Right lobe of liver (tissue), 6 donors: ENCODE measurements around the gene KCMF1. TPM values are rescaled to one million over a fixed set of nuclear protein-coding genes. Genes with fewer than 3 reads are reported as not detected.

Experiments
- ATAC-seq, 4 donors: fragments of 200-7000 bp; cut with Tn5 transposase; one replicate each; pipeline ENCODE4 v1.9.1; 2020; ENCODE audit warnings: mild to moderate bottlenecking in 4 of 4, moderate library complexity in 4 of 4
- DNase-seq, 3 donors: peaks; one replicate each; pipeline ENCODE4 v3.0.0-alpha.2; 2020
- H3K27ac ChIP-seq, 3 donors: fragments of 200-600 bp; one replicate each; pipeline ENCODE4 v1.8.0; 2022
- H3K27me3 ChIP-seq, 2 donors: fragments of 200-600 bp; one replicate each; pipeline ENCODE4 v1.8.0; 2022
- H3K36me3 ChIP-seq, 4 donors: fragments of 200-600 bp; sonication (generic) in 1 of 4; one replicate each; pipeline versions ENCODE4 v1.5.1 to v1.8.0; 2017 to 2022; ENCODE audit warnings: control low read depth in 1 of 4
- H3K4me1 ChIP-seq, 4 donors: fragments of 200-600 bp; sonication (generic) in 1 of 4; one replicate each; pipeline versions ENCODE4 v1.5.1 to v1.8.0; 2017 to 2022; ENCODE audit warnings: control low read depth in 1 of 4
- H3K4me3 ChIP-seq, 3 donors: fragments of 200-600 bp; one replicate each; pipeline ENCODE4 v1.8.0; 2022
- H3K9me3 ChIP-seq, 4 donors: fragments of 200-600 bp; sonication (generic) in 1 of 4; one replicate each; pipeline versions ENCODE4 v1.5.1 to v1.8.0; 2017 to 2022; ENCODE audit warnings: control low read depth in 1 of 4
- POLR2A ChIP-seq: fragments of 450-650 bp; IDR thresholded peaks from one replicate; pipeline ENCODE4 v1.6.1; 2017; ENCODE audit warnings: antibody characterized with exemption, mild to moderate bottlenecking
- WGBS: methylation state at CpG from one replicate; pipeline ENCODE4 v1.1.6; 2018; ENCODE audit warnings: low coverage, low lambda C conversion rate; ENCODE audit not compliant: insufficient coverage; ENCODE audit errors: missing lambda C conversion rate; 5-methylcytosine and 5-hydroxymethylcytosine counted together
- intact Hi-C, 2 donors: fragments of 100-400 bp; cut with DNase I; formaldehyde crosslinking; loops; one replicate each; pipeline versions ENCODE4 v1.11.2 to v1.14.1; 2022
- total RNA-seq, 6 experiments: library from RNA; depleted of rRNA in 2 of 6; stranded (reverse); fragments of >200 nt in 2 of 6; fragmentation: NEBNext Ultra II Directional in 3 of 6; extraction: Animal tissue kit (Norgen Biotek cat#: 25700) in 3 of 6; gene quantifications; one replicate each; pipeline versions ENCODE4 v1.1.0 to v1.2.4, GENCODE V29; 2016 to 2023
- TF ChIP-seq, protein P1 (sequence below), 4 donors: fragments of 200-600 bp in 3 of 4; fragments of 450-650 bp in 1 of 4; IDR thresholded peaks; one replicate each; pipeline versions ENCODE4 v1.5.1 to v1.8.0; 2016 to 2022; ENCODE audit warnings: antibody characterized with exemption in 4 of 4, mild to moderate bottlenecking in 2 of 4
- donor health status: DM: no; HTN: yes; CAD: no.
- donor health status: DM: no; HTN: no; CAD: no.
- donor health status: DM: no; HTN: no; CAD: no.
- donor health status: DM: no; HTN: yes; CAD: no.
- donor health status: DM: no; HTN: yes; CAD: no.

KCMF1 gene
- total RNA-seq, 6 experiments from 2014 or later = 28.6 to 45.3 (median 35.4) TPM

DNA sequence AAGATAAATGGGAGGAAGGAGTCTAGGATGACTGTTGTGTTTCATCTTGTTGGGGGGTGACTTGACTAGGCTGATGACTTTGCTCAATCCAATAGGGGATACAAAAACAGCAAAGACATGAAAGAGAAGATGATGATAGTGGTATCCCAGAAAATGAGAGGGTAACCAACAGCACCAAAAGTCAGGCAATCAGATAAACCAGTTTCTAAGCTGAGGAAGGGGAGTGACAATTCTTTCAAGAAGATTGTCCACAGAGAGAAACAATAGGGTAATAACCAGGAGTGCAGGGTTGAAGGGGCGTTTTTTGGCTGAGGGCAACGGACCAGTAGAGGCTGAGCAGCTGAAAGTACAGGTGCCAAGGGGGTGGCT lies 7.7 kb upstream of the KCMF1 start:
- H3K4me1 ChIP-seq = peaks cover 0 to 33% (median 8%) of the 10 kb centered on the region in 4 donors
- H3K27me3 ChIP-seq = no peaks in the 10 kb centered on the region
- peak overlapping the region in 2 of 3 donors; percentile 58 to 76 for H3K27ac ChIP-seq
- peaks cover 0 to 4% (median 0%) of the 10 kb centered on the region in 4 donors for H3K36me3 ChIP-seq
- no peaks in the 10 kb centered on the region for H3K9me3 ChIP-seq
- intact Hi-C loops = no loop called here
- TF ChIP-seq POLR2A = no peak
- TF ChIP-seq, protein P1, sequence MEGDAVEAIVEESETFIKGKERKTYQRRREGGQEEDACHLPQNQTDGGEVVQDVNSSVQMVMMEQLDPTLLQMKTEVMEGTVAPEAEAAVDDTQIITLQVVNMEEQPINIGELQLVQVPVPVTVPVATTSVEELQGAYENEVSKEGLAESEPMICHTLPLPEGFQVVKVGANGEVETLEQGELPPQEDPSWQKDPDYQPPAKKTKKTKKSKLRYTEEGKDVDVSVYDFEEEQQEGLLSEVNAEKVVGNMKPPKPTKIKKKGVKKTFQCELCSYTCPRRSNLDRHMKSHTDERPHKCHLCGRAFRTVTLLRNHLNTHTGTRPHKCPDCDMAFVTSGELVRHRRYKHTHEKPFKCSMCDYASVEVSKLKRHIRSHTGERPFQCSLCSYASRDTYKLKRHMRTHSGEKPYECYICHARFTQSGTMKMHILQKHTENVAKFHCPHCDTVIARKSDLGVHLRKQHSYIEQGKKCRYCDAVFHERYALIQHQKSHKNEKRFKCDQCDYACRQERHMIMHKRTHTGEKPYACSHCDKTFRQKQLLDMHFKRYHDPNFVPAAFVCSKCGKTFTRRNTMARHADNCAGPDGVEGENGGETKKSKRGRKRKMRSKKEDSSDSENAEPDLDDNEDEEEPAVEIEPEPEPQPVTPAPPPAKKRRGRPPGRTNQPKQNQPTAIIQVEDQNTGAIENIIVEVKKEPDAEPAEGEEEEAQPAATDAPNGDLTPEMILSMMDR (IDR thresholded peaks at IDR 0.05) = no peak
- WGBS = 48% methylated on average over 2 of the region's 2 CpGs
- no peak for ATAC-seq
- no peak for DNase-seq
- peak overlapping the region in 1 of 3 donors; percentile 17 for H3K4me3 ChIP-seq

DNA sequence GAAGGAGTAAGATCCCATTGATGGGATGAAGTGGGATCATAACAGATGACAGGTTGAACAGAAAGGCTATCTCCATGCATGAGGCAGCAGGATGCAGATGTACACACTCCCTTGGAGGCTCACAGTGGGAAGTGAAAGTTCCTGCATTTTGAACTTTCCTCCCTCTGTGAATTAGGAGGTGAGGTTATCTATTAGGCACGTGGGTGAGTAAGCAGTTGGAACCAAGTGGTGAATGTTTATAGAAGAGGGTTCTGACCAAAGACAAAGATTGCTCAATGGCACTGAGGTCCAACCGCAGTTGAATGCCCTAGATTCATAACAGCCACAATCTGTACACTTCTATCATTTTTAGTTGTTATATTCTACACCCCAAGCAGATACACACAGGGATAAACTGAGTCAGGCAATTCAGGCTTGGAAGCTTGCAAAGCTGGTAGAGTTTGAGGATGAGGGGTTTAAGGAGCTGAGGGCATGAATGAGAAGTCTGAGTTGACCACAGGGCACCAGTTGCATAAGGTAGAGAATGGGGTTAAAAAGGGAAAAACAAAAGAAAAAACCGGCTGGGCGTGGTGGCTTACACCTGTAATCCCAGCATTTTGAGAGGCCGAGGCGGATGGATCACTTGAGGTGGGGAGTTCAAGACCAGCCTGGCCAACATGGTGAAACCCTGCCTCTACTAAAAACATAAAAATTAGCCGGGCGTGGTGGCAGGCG lies 7.1 kb upstream of the KCMF1 start:
- intact Hi-C loops = no loop called here
- no peaks in the 10 kb centered on the region for H3K27me3 ChIP-seq
- peak overlapping the region; percentile 54 to 76 (median 63) for H3K27ac ChIP-seq
- peak; percentile 19 for TF ChIP-seq POLR2A
- TF ChIP-seq, protein P1 (IDR thresholded peaks at IDR 0.05) = no peak
- peak overlapping the region in 1 of 3 donors; percentile 17 for H3K4me3 ChIP-seq
- H3K4me1 ChIP-seq = peaks cover 0 to 34% (median 9%) of the 10 kb centered on the region in 4 donors
- DNase-seq (peak in 2 of 3 donors; percentile 19 to 75), ATAC-seq (peak; percentile 95 to 97 (median 96))
- 12% methylated on average over 6 of the region's 9 CpGs for WGBS
- H3K36me3 ChIP-seq = peaks cover 0 to 4% (median 0%) of the 10 kb centered on the region in 4 donors
- H3K9me3 ChIP-seq = no peaks in the 10 kb centered on the region

DNA sequence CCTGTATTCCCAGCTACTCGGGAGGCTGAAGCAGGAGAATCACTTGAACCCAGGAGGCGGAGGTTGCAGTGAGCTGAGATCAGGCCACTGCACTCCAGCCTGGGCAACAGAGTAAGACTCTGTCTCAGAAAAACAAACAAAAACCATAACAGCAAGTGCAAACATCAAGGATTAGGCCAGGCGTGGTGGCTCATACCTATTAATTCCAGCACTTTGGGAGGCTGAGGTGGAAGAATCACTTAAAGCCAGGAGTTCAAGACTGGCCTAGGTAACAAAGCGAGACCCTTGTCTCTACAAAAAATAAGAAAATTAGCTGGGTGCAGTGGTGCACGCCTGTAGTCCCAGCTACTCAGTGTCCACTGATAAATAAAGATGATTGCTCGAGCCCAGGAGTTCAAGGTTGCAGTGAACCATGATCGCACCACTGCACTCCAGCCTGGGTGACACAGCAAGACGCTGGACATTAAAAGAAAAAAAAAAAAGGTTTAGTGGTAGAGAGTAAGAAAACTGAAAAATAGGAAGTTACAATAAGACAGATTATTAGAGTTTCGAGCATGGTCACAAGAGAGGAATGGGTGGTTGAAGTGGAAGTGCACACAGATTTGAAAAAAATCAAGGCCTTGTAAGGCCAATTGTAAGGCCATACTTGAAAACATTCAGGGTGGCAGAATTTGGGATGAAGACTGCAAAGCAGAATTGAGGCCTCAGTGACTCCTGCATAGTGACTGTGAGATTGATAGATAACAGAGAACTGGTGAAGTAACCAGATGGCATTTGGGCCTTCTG lies 6.4 kb upstream of the KCMF1 start:
- peak in 3 of 4 donors; percentile 13 to 48 (median 44) for ATAC-seq
- no peak for TF ChIP-seq POLR2A
- TF ChIP-seq, protein P1 (IDR thresholded peaks at IDR 0.05) = no peak
- peak overlapping the region; percentile 54 to 76 (median 63) for H3K27ac ChIP-seq
- intact Hi-C loops = no loop called here
- H3K27me3 ChIP-seq = no peaks in the 10 kb centered on the region
- DNase-seq = no peak
- no peak overlapping the region for H3K4me3 ChIP-seq
- H3K9me3 ChIP-seq = no peaks in the 10 kb centered on the region
- WGBS = 49% methylated on average over 7 of the region's 9 CpGs
- peaks cover 0 to 4% (median 0%) of the 10 kb centered on the region in 4 donors for H3K36me3 ChIP-seq
- H3K4me1 ChIP-seq = peaks cover 0 to 42% (median 13%) of the 10 kb centered on the region in 4 donors

DNA sequence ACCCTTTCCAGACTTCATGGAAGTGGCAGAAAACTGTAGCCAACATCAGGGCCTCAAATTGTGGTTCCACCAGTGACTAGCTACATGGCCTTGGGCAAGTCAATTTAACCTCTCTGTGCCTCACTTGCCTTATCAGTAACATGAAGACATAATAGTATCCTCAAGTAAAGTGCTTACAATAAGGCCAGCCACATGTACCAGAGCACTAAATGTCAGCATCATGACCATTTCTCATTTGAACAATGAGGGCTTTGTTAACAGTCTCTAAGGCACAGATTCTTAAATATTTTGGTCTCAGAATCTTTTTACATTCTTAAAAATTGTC lies 5.8 kb upstream of the KCMF1 start:
- DNase-seq (no peak), ATAC-seq (no peak)
- no peaks in the 10 kb centered on the region for H3K9me3 ChIP-seq
- peak overlapping the region in 1 of 3 donors; percentile 76 for H3K27ac ChIP-seq
- no peaks in the 10 kb centered on the region for H3K27me3 ChIP-seq
- peaks cover 0 to 40% (median 14%) of the 10 kb centered on the region in 4 donors for H3K4me1 ChIP-seq
- intact Hi-C loops = no loop called here
- TF ChIP-seq, protein P1 (IDR thresholded peaks at IDR 0.05) = no peak
- no peak for TF ChIP-seq POLR2A
- no peak overlapping the region for H3K4me3 ChIP-seq
- peaks cover 0 to 4% (median 0%) of the 10 kb centered on the region in 4 donors for H3K36me3 ChIP-seq
